ENCODE data around the gene C1QTNF12. TPM values are rescaled to one million over a fixed set of nuclear protein-coding genes. Genes with fewer than 3 reads are reported as not detected.

Gene C1QTNF12
- total and polyA plus RNA-seq, 2 of the 8 experiments (the other 6 are each of a cell fraction or from before 2014, with no cell fraction given): 2.1 to 3.7 TPM

DNA sequence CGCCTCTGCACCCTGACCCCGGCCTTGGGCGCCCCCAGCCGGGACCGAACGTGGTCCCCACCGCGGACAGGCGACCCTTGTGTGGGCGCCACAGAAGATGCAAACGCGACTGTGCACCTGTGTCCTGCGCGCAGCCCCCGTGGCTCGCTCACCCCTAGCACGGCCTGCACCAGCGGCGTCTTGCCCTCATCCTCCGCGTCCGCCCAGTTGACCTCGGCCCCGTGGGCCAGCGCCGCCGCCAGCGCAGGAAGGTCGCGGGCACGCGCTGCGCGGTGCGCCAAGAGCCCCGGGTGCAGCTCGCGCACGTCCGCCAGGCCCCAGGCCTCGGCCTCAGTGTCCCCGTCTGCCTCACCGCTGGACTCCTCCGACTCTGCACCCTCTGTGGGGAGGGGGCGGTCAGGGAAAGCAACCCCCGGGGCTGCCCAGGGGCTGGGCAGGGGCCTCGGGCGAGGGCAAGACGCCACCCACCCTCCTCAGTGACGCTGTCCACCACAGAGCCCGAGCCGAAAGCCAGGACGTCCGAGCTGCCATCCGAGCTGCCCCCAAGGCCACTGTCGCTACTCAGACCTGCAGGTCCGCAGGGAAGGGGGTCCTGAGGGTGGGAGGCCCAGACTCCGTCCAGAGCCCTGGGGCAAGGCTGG, 47.8 kb upstream of the C1QTNF12 start (continued):
- TF ChIP-seq FOSL1 (IDR thresholded peaks at IDR 0.05; ENCODE audit: insufficient read depth, low read depth, low read length) (no peak), KDM4A (IDR thresholded peaks at IDR 0.05; ENCODE audit: low read depth, low read length, severe bottlenecking) (no peak), CEBPB (IDR thresholded peaks at IDR 0.05; ENCODE audit: low read depth, low read length) (no peak), CHD2 (IDR thresholded peaks at IDR 0.05; ENCODE audit: low read length) (no peak)
